IPS DF 4.7 (cell line): ENCODE data around the gene SLC24A3.

Experiments
- DNase-seq: peaks from one replicate; pipeline ENCODE4 v3.0.0-alpha.2; 2013; ENCODE audit warnings: low spot score; ENCODE audit errors: extremely low read depth

The SLC24A3 gene

GRCh38 chr20:19531446-19531845 is 319.0 kb downstream of the SLC24A3 start:
- DNase-seq = no peak

- DNase-seq = no peak
Observed at GRCh38 chr20:19538556-19538955, 326.1 kb downstream of the SLC24A3 start.

- DNase-seq = no peak
Observed at GRCh38 chr20:19539191-19539590, 326.7 kb downstream of the SLC24A3 start.

- no peak for DNase-seq
Observed at GRCh38 chr20:19540392-19540791, 327.9 kb downstream of the SLC24A3 start.

- DNase-seq = no peak
Observed at GRCh38 chr20:19543101-19543500, 330.7 kb downstream of the SLC24A3 start.

- no peak for DNase-seq
Observed at GRCh38 chr20:19544684-19545083, 332.2 kb downstream of the SLC24A3 start.

GRCh38 chr20:19546648-19547047 is 334.2 kb downstream of the SLC24A3 start:
- DNase-seq = no peak

GRCh38 chr20:19547547-19547946 is 335.1 kb downstream of the SLC24A3 start:
- DNase-seq = no peak

GRCh38 chr20:19549896-19550295 is 337.5 kb downstream of the SLC24A3 start:
- DNase-seq = no peak

GRCh38 chr20:19552221-19553180 is 340.1 kb downstream of the SLC24A3 start:
- DNase-seq = peak; percentile 51

GRCh38 chr20:19554666-19555065 is 342.2 kb downstream of the SLC24A3 start:
- no peak for DNase-seq

GRCh38 chr20:19555726-19556125 is 343.3 kb downstream of the SLC24A3 start:
- DNase-seq = no peak

- DNase-seq = no peak
Observed at GRCh38 chr20:19557291-19557690, 344.8 kb downstream of the SLC24A3 start.

GRCh38 chr20:19560881-19561480 is 348.5 kb downstream of the SLC24A3 start:
- no peak for DNase-seq

- no peak for DNase-seq
Observed at GRCh38 chr20:19562426-19562825, 350.0 kb downstream of the SLC24A3 start.

- DNase-seq = no peak
Observed at GRCh38 chr20:19564261-19564660, 351.8 kb downstream of the SLC24A3 start.

- no peak for DNase-seq
Observed at GRCh38 chr20:19565736-19566135, 353.3 kb downstream of the SLC24A3 start.

- no peak for DNase-seq
Observed at GRCh38 chr20:19566226-19566945, 353.9 kb downstream of the SLC24A3 start.

- DNase-seq = no peak
Observed at GRCh38 chr20:19568128-19568527, 355.7 kb downstream of the SLC24A3 start.

- DNase-seq = no peak
Observed at GRCh38 chr20:19571996-19572395, 359.6 kb downstream of the SLC24A3 start.

GRCh38 chr20:19577692-19578091 is 365.2 kb downstream of the SLC24A3 start:
- no peak for DNase-seq

GRCh38 chr20:19582782-19583181 is 370.3 kb downstream of the SLC24A3 start:
- DNase-seq = no peak
